ENCODE measurements around the gene PSMB11. TPM values are rescaled to one million over a fixed set of nuclear protein-coding genes. Genes with fewer than 3 reads are reported as not detected.

Gene PSMB11
- total and polyA plus RNA-seq, 7 donors, result 0.03 to 0.51 TPM; not detected in 5

DNA sequence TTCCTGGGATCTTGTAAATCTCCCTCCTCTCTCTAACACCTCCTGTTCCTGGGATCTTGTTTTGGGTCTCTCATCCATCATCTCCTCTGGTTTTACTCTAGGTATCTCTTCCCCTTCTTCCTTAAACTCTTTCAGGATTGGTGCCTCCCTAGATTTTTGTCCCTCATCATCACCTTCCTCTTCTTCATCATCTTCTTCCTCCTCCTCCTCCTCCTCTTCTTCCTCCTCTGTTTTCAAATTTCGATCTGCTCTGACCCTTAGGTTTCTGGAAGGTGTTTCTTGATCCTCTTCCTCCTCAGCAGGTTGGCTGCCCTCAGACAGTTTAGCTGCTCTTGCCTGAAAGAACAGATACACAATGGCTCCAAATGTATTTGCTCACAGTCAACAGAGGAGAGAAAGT lies 38.5 kb downstream of the PSMB11 start:
- ATAC-seq (no peak), DNase-seq (no peak)
- Histone ChIP-seq H3K27me3 (ENCODE audit: insufficient read depth in 3 of 3, low read length in 2 of 3) (no peaks in the 10 kb centered on the region), H3K9me3 (no peaks in the 10 kb centered on the region), H3K36me3 (ENCODE audit: insufficient read depth in 1 of 2, low read depth in 1 of 2) (peaks cover 27 to 100% of the 10 kb centered on the region in 2 donors), H3K4me1 (peaks cover 30% of the 10 kb centered on the region), H3K4me3 (no peak overlapping the region), H3K27ac (no peak overlapping the region)
- TF ChIP-seq, protein P1, sequence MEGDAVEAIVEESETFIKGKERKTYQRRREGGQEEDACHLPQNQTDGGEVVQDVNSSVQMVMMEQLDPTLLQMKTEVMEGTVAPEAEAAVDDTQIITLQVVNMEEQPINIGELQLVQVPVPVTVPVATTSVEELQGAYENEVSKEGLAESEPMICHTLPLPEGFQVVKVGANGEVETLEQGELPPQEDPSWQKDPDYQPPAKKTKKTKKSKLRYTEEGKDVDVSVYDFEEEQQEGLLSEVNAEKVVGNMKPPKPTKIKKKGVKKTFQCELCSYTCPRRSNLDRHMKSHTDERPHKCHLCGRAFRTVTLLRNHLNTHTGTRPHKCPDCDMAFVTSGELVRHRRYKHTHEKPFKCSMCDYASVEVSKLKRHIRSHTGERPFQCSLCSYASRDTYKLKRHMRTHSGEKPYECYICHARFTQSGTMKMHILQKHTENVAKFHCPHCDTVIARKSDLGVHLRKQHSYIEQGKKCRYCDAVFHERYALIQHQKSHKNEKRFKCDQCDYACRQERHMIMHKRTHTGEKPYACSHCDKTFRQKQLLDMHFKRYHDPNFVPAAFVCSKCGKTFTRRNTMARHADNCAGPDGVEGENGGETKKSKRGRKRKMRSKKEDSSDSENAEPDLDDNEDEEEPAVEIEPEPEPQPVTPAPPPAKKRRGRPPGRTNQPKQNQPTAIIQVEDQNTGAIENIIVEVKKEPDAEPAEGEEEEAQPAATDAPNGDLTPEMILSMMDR (IDR thresholded peaks at IDR 0.05), result no peak
- WGBS, 3 donors, result 78 to 95% (median 86%) methylated on average over 1 of the region's 1 CpG
- intact Hi-C loops (cut with DNase I), result no loop called here

DNA sequence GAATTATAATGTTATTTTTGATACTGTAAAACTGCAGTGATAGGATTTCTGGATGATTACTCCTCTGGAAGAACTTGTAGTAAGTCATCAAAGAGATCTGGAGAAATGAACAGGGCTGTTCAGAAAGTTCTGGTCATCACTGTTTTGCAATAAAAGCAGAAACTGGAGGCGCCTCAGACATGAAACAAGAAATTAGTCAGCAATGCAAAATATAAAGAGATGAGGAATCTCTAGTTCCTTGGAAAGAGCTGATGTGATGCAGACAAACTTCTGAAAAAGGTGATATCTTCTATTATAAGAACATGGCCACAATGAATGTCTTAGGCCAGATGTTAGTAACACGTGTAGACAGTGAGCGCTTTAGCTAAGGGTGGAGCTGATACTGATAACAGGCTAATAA lies 43.4 kb downstream of the PSMB11 start:
- intact Hi-C loops (cut with DNase I), result no loop called here
- Histone ChIP-seq H3K27ac (no peak overlapping the region), H3K4me1 (no peaks in the 10 kb centered on the region), H3K36me3 (ENCODE audit: insufficient read depth in 1 of 2, low read depth in 1 of 2) (peaks cover 11 to 100% of the 10 kb centered on the region in 2 donors), H3K9me3 (no peaks in the 10 kb centered on the region), H3K27me3 (ENCODE audit: insufficient read depth in 3 of 3, low read length in 2 of 3) (no peaks in the 10 kb centered on the region), H3K4me3 (no peak overlapping the region)
- WGBS, 3 donors, result 81 to 86% (median 82%) methylated on average over 3 of the region's 3 CpGs
- ATAC-seq (no peak), DNase-seq (no peak)
- TF ChIP-seq, protein P1 (IDR thresholded peaks at IDR 0.05), result no peak

DNA sequence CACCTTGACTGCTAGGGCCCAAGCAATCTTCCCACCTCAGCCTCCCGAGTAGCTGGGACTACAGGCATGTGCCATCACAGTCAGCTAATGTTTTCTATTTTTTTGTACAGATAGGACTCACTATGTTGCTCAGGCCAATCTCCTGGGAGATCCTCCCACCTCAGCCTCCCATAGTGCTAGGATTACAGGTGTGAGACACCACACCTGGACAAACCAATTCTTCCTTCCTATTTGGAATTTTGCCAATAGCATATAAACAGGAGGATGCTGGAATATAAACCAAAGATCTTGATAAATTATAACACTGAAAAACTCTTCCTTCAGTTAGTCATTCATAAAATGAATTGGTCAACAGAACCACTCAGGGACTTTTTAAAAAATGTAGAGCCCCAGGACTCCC lies 44.6 kb downstream of the PSMB11 start:
- DNase-seq (no peak), ATAC-seq (no peak)
- TF ChIP-seq, protein P1 (IDR thresholded peaks at IDR 0.05), result no peak
- Histone ChIP-seq H3K4me1 (no peaks in the 10 kb centered on the region), H3K27me3 (ENCODE audit: insufficient read depth in 3 of 3, low read length in 2 of 3) (no peaks in the 10 kb centered on the region), H3K4me3 (no peak overlapping the region), H3K9me3 (no peaks in the 10 kb centered on the region), H3K36me3 (ENCODE audit: insufficient read depth in 1 of 2, low read depth in 1 of 2) (peaks cover 14 to 100% of the 10 kb centered on the region in 2 donors), H3K27ac (no peak overlapping the region)
- intact Hi-C loops (cut with DNase I), result no loop called here
- 88 to 92% (median 91%) methylated on average over 1 of the region's 1 CpG for WGBS, 3 donors

DNA sequence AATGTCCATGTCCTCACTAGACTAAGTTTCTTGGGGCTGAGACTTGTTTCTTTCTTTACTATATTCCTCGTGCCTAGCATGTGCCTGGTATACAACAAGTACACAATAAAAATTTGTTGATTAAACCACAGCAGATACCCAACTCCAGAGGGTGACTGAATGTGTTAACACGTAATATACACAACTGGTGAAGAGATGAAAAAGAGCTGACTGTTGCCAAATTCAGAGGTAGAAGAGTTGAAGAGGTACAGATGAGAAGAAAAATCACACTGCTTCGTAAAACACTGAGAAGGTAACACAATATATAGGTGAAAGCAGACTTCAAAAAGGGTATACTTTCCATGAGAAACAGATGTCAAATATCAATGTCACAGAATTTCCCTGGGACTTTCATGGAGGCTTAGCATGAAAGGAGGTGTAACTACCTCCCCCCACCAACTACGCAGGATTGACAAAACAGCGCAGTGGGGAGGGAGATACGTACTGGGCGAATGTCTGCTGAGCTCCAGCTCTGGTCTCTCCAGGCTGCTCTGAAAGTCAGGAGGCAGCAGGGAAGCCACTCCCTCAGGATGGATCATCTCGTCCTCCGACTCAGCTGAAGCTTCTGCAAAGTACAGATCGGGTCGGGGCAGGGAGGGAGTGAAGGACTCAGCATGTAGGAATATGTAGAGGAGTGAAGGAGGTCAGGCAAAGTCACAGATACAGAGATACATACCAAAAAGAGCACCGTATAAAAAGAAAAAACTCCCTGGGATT lies 47.7 kb downstream of the PSMB11 start:
- ATAC-seq (no peak), DNase-seq (no peak)
- H3K27me3 ChIP-seq (ENCODE audit: insufficient read depth in 3 of 3, low read length in 2 of 3), result no peaks in the 10 kb centered on the region
- no peak overlapping the region for H3K4me3 ChIP-seq
- no peaks in the 10 kb centered on the region for H3K9me3 ChIP-seq
- TF ChIP-seq, protein P1 (IDR thresholded peaks at IDR 0.05), result no peak
- intact Hi-C loops (cut with DNase I), result no loop called here
- H3K36me3 ChIP-seq (ENCODE audit: insufficient read depth in 1 of 2, low read depth in 1 of 2), result peaks cover 18 to 91% of the 10 kb centered on the region in 2 donors
- H3K4me1 ChIP-seq, result peaks cover 16% of the 10 kb centered on the region
- no peak overlapping the region for H3K27ac ChIP-seq
- 86 to 89% (median 89%) methylated on average over 12 of the region's 12 CpGs for WGBS, 3 donors

DNA sequence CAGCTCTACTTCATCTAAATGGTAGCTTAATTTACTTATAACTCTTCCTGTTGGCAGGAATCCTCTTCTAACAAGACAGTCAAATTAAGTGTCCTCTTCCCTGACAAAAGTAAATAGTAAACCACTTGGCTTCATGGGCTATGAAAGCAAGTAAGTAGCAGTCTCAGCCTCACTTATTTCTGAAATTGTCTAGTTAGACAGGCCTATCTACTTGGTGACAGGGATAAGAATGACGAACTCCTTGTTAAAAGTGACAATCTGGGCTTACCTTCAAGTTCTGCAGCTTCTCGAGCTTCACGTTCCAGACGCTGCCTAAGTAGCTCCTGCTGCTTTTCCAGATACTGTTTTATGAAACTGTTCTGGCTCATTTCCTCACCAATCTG lies 48.2 kb downstream of the PSMB11 start:
- no peak overlapping the region for H3K4me3 ChIP-seq
- H3K27me3 ChIP-seq (ENCODE audit: insufficient read depth in 3 of 3, low read length in 2 of 3), result no peaks in the 10 kb centered on the region
- ATAC-seq (no peak), DNase-seq (no peak)
- peaks cover 18 to 85% of the 10 kb centered on the region in 2 donors for H3K36me3 ChIP-seq (ENCODE audit: insufficient read depth in 1 of 2, low read depth in 1 of 2)
- TF ChIP-seq, protein P1 (IDR thresholded peaks at IDR 0.05), result no peak
- H3K4me1 ChIP-seq, result peaks cover 16% of the 10 kb centered on the region
- intact Hi-C loops (cut with DNase I), result no loop called here
- 65 to 75% (median 73%) methylated on average over 4 of the region's 4 CpGs for WGBS, 3 donors
- no peaks in the 10 kb centered on the region for H3K9me3 ChIP-seq
- no peak overlapping the region for H3K27ac ChIP-seq
